Duodenal mucosa (tissue), 2 donors: Measurements from ENCODE around the gene RFT1.

Source experiments
- H3K27ac ChIP-seq: one replicate; pipeline ENCODE4 v1.7.0; 2013; ENCODE audit warnings: low read depth, low read length
- H3K27me3 ChIP-seq, 2 donors: one replicate each; pipeline ENCODE4 v1.7.0; 2013; ENCODE audit warnings: low read length in 2 of 2, control low read depth in 1 of 2; ENCODE audit not compliant: insufficient read depth in 2 of 2, control insufficient read depth in 1 of 2
- H3K36me3 ChIP-seq, 2 donors: one replicate each; pipeline ENCODE4 v1.7.0; 2013; ENCODE audit warnings: low read length in 2 of 2, control low read depth in 1 of 2; ENCODE audit not compliant: insufficient read depth in 2 of 2, control insufficient read depth in 1 of 2
- H3K4me1 ChIP-seq, 2 donors: one replicate each; pipeline ENCODE4 v1.7.0; 2013; ENCODE audit warnings: low read length in 2 of 2, control low read depth in 1 of 2; ENCODE audit not compliant: insufficient read depth in 2 of 2, control insufficient read depth in 1 of 2
- H3K4me3 ChIP-seq, 2 donors: one replicate each; pipeline ENCODE4 v1.7.0; 2013; ENCODE audit warnings: low read length in 2 of 2, low read depth in 1 of 2
- H3K9ac ChIP-seq, 2 donors: one replicate each; pipeline ENCODE4 v1.7.0; 2013; ENCODE audit warnings: low read length in 2 of 2, low read depth in 1 of 2
- H3K9me3 ChIP-seq, 2 donors: one replicate each; pipeline ENCODE4 v1.7.0; 2013; ENCODE audit warnings: low read length in 2 of 2, control low read depth in 1 of 2; ENCODE audit not compliant: control insufficient read depth in 1 of 2

Gene RFT1

DNA sequence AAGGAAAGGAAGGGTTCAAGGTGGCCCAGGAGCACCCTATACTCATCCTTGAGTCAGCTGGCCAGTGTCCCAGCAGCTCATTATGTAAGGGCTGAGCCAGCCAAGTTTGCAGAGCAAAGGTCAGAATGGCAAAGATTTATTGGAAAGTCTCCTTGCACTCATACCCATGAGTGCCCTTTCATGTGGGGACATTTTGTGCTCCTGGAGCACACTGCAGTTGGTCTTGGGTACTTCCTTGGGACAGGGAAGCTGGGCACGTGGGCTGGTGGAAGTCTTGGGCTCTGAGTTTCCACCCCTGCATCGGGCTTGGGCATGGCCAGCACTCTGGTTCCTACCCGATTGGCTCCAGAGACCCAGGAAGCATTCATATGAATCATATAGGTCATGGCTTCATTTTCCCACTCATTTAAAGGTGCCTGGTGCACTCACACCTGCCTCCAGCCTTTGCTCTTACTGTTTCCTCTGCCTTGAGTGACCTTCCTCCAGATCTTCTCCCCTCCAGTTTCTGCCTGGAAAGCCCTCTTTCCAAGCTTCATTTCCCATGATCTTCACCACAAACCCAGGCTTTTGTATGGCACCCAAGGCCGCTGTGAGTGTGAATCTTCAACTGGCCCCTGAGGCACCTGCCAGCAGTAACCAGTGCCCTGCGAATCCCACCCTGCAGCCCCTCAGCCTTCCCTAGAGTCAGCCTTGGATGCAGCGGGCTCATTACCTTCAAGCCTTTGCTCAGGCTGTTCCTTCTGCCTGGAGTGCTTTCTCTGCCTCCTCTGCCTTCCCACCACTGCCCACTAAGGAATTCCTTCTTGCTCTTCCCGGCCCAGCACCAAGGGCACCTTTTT, 20.2 kb upstream of the RFT1 start:
- H3K4me3 ChIP-seq = no peak overlapping the region
- no peak overlapping the region for H3K9ac ChIP-seq
- H3K27ac ChIP-seq = peak overlapping the region; percentile 48

DNA sequence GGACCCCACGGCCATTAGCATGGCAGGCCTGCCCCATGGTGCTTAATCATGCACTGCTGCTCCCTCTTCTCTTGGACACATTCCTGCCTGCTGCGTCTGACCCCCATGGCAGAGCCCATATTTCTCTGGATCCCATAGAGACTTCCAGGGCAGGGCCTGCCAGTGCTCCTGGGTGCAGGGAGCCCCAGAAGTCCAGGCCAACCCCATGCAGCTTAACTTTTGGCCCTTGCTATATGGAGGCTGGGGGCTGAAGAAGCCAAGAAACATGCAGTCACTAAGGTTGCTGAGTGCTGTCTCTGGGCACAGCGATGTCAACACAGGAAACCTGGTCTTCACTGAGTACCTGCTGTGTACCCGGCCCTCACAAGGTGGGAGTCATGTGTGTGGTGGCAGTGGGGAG, 19.5 kb upstream of the RFT1 start:
- no peaks in the 10 kb centered on the region for H3K36me3 ChIP-seq
- H3K27ac ChIP-seq = no peak overlapping the region
- H3K9me3 ChIP-seq = no peaks in the 10 kb centered on the region
- no peaks in the 10 kb centered on the region for H3K27me3 ChIP-seq
- H3K9ac ChIP-seq = no peak overlapping the region
- no peak overlapping the region for H3K4me3 ChIP-seq
- H3K4me1 ChIP-seq = peaks cover 89 to 91% of the 10 kb centered on the region in 2 donors

More for the DNA sequence above, 20.2 kb upstream of the RFT1 start:
- no peaks in the 10 kb centered on the region for H3K9me3 ChIP-seq
- no peaks in the 10 kb centered on the region for H3K27me3 ChIP-seq
- no peaks in the 10 kb centered on the region for H3K36me3 ChIP-seq
- H3K4me1 ChIP-seq = peaks cover 89 to 91% of the 10 kb centered on the region in 2 donors

DNA sequence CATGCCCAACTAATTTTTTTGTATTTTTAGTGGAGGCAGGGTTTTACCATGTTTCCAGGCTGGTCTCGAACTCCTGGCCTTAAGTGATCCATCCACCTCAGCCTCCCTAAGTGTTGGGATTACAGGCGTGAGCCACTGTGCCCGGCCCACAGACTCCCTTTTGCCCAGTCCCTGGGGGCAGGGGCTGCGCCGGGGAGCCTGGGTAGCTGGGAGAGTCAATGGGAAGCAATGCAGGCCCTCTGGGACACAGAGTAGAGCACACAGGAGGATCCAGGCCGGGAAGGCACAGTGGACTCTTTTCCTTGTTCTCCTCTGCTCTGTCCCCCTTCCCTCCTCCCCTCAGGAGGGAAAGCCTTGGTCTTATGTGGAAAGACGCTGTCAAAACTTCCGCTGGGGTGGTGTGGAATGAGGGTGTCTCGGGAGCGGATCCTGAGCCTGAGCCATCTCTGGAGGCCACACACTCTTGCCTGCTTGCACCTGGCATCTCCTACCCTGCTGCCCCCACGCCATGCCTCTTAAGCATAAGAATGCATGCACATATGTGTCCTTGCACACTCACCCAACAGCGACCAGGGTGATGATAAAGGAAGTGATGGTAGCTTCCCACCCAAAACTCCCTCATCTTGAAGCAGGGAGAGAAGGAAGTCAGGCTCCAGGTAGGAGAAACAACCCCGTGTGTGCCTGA, 18.9 kb upstream of the RFT1 start:
- peaks cover 83 to 89% of the 10 kb centered on the region in 2 donors for H3K4me1 ChIP-seq
- H3K27ac ChIP-seq = no peak overlapping the region

DNA sequence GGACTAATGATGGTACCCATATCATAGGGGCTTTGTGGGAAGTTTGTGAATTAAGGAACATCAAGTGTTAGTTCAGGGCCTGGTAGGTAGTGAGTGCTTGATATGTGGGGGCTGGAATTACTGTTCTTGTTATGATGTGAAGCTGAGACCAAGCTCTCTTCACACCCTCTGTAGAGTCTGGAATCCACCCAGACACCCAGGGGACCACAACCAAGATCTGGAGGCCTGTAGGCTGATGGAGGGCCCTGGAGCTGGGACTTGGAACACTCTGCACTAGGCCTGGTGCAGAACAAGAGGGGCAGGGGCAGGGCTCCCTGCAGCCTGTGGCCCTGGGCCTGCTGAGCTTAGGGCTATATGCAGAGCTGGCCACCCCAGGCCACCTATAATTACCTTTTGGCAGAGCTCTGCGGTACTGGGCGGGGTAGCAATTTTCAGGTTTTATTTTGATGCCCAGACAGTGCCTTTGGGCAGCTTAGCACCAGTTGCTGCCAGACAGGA, 17.7 kb upstream of the RFT1 start:
- Histone ChIP-seq H3K9me3 (no peaks in the 10 kb centered on the region), H3K4me1 (peaks cover 71 to 88% of the 10 kb centered on the region in 2 donors), H3K27ac (no peak overlapping the region), H3K27me3 (no peaks in the 10 kb centered on the region), H3K36me3 (no peaks in the 10 kb centered on the region), H3K9ac (no peak overlapping the region), H3K4me3 (no peak overlapping the region)

More for the DNA sequence above, 18.9 kb upstream of the RFT1 start:
- Histone ChIP-seq H3K9ac (no peak overlapping the region), H3K27me3 (no peaks in the 10 kb centered on the region), H3K9me3 (no peaks in the 10 kb centered on the region), H3K4me3 (no peak overlapping the region), H3K36me3 (no peaks in the 10 kb centered on the region)

DNA sequence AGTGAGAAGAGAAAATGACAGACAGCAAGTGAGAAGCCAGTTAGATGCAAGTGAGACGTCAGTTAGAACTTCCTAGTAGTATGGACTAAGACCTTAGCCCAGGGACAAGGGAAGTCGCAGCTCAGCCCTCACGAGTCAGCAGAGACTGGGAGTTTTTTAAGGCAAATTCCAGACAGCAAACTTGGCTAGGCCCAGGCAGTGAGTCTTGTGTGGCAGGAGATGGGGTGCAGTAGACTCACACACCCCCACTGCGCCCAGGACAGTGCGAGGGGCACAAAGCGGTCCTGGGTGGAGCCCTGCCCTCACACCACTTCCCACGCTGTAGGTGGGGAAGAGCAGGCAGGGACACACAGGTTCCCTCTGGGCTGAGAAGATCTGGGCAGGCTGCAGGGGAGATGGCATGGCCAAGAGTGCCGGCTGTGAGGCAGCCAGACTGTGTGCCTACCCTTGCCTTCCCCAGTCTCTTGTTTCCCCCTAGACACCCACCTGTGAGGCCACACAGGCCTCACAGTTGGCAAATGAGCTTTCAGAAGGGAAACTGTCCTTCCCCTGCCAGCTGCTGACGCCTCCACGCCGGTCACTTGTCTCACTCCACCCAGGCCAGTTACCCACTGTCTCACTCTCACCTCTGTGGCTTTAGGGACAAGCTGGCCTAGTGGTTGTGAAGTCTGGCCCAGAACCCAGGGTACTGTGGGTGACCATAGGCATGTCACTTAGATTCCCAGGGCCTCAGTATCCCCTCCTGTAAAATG, 17.1 kb upstream of the RFT1 start:
- H3K4me3 ChIP-seq = peak overlapping the region in 1 of 2 donors; percentile 1
- no peaks in the 10 kb centered on the region for H3K27me3 ChIP-seq
- no peaks in the 10 kb centered on the region for H3K36me3 ChIP-seq
- no peak overlapping the region for H3K27ac ChIP-seq
- peaks cover 70 to 82% of the 10 kb centered on the region in 2 donors for H3K4me1 ChIP-seq
- no peaks in the 10 kb centered on the region for H3K9me3 ChIP-seq
- no peak overlapping the region for H3K9ac ChIP-seq

DNA sequence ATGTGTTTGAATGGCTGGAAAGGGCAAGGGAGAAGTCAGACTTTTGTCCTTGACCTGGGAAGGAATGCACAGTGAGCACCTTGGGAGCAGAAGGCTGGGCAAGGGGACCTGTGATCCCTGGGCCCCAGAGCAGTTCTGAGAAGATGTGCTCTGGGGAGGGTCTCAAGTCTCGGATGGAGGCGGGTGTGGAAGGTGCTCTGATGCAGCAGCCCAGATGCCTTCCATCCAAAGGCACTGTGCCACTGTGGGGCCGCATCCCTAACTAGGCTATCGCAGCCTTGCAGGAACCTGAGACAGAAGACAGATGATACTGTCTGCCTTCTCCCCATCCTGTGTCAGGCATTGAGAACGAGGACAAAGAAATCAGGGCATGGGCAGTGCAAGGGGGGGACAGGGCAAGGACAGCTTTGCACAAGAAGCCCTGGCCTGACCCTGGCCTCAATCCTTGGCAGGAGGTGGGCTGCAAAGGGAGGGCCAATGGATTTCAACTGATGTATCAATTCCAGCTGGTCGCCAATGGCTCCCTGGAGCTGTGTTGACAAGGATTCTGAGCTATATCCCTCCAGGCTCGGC, 16.2 kb upstream of the RFT1 start:
- Histone ChIP-seq H3K4me3 (no peak overlapping the region), H3K36me3 (no peaks in the 10 kb centered on the region), H3K27ac (peak overlapping the region; percentile 45), H3K4me1 (peaks cover 61 to 75% of the 10 kb centered on the region in 2 donors), H3K27me3 (no peaks in the 10 kb centered on the region), H3K9ac (peak overlapping the region in 1 of 2 donors; percentile 13), H3K9me3 (no peaks in the 10 kb centered on the region)

DNA sequence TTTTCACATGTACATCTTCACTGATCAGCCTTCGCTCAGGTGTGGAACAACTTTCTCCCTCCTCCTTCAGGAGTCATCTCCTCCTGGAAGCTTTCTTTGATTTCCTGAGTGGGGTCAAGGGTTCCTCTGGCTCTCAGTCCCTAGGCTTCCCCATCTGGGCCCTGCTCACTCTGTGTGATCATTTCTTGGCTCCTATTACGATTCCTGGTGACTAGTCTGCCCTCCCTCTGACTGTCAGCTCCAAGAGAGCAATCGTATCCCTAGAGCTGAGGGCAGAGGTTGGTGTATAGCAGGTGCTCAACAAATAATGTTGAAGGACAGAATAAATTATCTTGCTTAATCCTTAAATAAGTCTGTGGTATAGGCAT, 15.5 kb upstream of the RFT1 start:
- H3K27ac ChIP-seq = peak overlapping the region; percentile 20
- H3K36me3 ChIP-seq = no peaks in the 10 kb centered on the region
- H3K4me3 ChIP-seq = no peak overlapping the region
- peaks cover 58 to 76% of the 10 kb centered on the region in 2 donors for H3K4me1 ChIP-seq
- H3K9ac ChIP-seq = no peak overlapping the region
- H3K27me3 ChIP-seq = no peaks in the 10 kb centered on the region
- H3K9me3 ChIP-seq = no peaks in the 10 kb centered on the region

DNA sequence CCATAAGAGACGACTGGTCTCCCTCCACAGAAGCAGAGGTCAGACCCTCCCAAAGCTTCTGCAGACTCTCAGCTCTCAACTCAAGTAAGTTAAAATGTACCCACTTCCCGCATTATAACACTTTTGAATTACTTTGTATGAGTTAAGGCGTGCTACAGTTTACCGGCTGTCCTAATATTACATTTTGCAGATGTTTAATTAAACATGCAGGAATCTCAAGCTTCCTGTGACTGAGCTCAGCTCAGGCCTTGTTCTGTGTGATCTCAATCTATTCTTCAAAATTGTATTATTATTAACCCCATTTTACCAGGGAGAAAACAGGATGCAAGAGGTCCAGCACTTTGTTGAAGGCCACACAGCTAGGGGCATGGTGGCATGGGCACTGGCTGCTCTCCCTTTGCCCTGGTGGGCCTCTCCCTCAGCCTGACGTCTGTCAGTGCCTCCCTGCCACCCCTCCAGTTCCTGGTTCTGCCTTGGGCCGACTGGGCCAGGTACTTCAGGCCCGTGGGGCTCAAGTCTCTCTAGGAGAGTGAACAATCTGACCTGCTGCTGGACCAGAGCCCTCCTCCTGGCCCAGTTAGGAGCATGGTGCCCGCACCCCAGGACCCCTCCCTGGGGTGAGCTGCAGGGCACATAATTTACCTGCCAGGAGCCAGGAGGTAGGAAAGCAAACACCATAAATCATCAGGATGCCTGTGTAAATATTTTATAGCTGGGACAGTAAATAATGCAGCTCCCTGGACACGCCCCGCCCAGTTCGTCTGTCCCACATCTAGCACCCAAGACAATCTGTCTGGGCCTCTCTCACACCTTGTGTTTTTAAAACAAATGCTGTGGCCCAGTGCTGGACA, 14.9 kb upstream of the RFT1 start:
- Histone ChIP-seq H3K4me3 (no peak overlapping the region), H3K9ac (peak overlapping the region in 1 of 2 donors; percentile 13), H3K4me1 (peaks cover 57 to 74% of the 10 kb centered on the region in 2 donors), H3K36me3 (no peaks in the 10 kb centered on the region), H3K27ac (peak overlapping the region; percentile 20), H3K27me3 (no peaks in the 10 kb centered on the region), H3K9me3 (no peaks in the 10 kb centered on the region)

DNA sequence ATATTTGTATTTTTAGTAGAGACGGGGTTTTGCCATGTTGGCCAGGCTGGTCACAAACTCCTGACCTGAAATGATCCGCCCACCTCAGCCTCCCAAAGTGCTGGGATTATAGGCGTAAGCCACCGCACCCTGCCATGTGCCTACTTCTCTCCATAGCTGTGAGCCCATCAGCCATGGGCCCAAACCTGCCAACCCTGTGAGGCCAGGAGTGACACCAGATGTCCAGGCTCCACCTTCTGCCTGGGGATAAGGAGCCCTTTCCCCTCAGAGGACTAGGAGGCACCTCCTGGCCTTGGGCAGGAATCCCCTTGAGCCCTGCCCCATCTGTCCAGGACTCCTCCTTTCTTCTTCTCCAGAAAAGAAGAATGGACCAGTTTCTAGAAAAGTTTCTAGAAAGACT, 14.2 kb upstream of the RFT1 start:
- no peaks in the 10 kb centered on the region for H3K9me3 ChIP-seq
- no peak overlapping the region for H3K4me3 ChIP-seq
- H3K27me3 ChIP-seq = no peaks in the 10 kb centered on the region
- peaks cover 51 to 70% of the 10 kb centered on the region in 2 donors for H3K4me1 ChIP-seq
- no peak overlapping the region for H3K27ac ChIP-seq
- no peak overlapping the region for H3K9ac ChIP-seq
- no peaks in the 10 kb centered on the region for H3K36me3 ChIP-seq
